IMR-90 (cell line): Measurements from ENCODE around the gene FAM124A. TPM values are rescaled to one million over a fixed set of nuclear protein-coding genes. Genes with fewer than 3 reads are reported as not detected.

Experiments used
- ATAC-seq: fragments of 200-7000 bp; cut with Tn5 transposase; 2 replicates; pipeline ENCODE4 v1.9.1; 2020; ENCODE audit warnings: low read depth, mild to moderate bottlenecking, moderate library complexity
- BruUV-seq: library from RNA; stranded (reverse); fragments of 400-500 nt; replicated peaks from 2 replicates; lab custom pipeline; 2021; lab: Mats Ljungman, UMichigan
- CTCF ChIA-PET: fragments of 300-600 bp; formaldehyde crosslinking; extraction: SDS; loops from one replicate; lab custom pipeline; 2021; ENCODE audit warnings: antibody characterized with exemption; lab: Yijun Ruan, JAX
- POLR2A ChIA-PET: fragments of 300-600 bp; sonication (Branson Sonifier 250); formaldehyde crosslinking; loops from one replicate; lab custom pipeline; 2022; ENCODE audit warnings: antibody characterized with exemption; ENCODE audit not compliant: unreplicated experiment; lab: Charles Lee
- DNase-seq: peaks from one replicate; pipeline ENCODE4 v3.0.0; 2013
- H2AFZ ChIP-seq: replicated peaks from 2 replicates; pipeline ENCODE3; 2013; ENCODE audit warnings: low read length, mild to moderate bottlenecking; ENCODE audit not compliant: poor library complexity
- H2AK5ac ChIP-seq: 2 replicates; pipeline ENCODE4 v1.6.1; 2013; ENCODE audit warnings: low read depth, low read length, inconsistent platforms
- H2AK9ac ChIP-seq: replicated peaks from 2 replicates; pipeline ENCODE3; 2013; ENCODE audit warnings: mild to moderate bottlenecking, low read depth, low read length, moderate library complexity; ENCODE audit not compliant: poor library complexity
- H2BK120ac ChIP-seq: 2 replicates; pipeline ENCODE4 v1.6.1; 2013; ENCODE audit warnings: low read depth, low read length, inconsistent platforms
- H2BK15ac ChIP-seq: 3 replicates; pipeline ENCODE4 v1.6.1; 2013; ENCODE audit warnings: low read depth, low read length, inconsistent platforms
- H2BK20ac ChIP-seq: 2 replicates; pipeline ENCODE4 v1.6.1; 2013; ENCODE audit warnings: low read depth, mild to moderate bottlenecking, inconsistent platforms, low read length, moderate library complexity
- H2BK5ac ChIP-seq: 2 replicates; pipeline ENCODE4 v1.6.1; 2013; ENCODE audit warnings: mild to moderate bottlenecking, low read depth, low read length, inconsistent platforms; ENCODE audit not compliant: poor library complexity, severe bottlenecking
- H3K14ac ChIP-seq: replicated peaks from 2 replicates; pipeline ENCODE4 v1.6.1; 2013; ENCODE audit warnings: low read depth, low read length, inconsistent platforms
- H3K18ac ChIP-seq: 2 replicates; pipeline ENCODE4 v1.6.1; 2013; ENCODE audit warnings: low read depth, low read length, control low read depth
- H3K23ac ChIP-seq: 2 replicates; pipeline ENCODE4 v1.6.1; 2013; ENCODE audit warnings: low read depth, low read length, inconsistent platforms
- H3K27ac ChIP-seq: 2 replicates; pipeline ENCODE4 v1.5.1; 2013; ENCODE audit warnings: mild to moderate bottlenecking, control low read depth, low read length; ENCODE audit not compliant: insufficient read depth
- H3K27me3 ChIP-seq: 2 replicates; pipeline ENCODE4 v1.6.1; 2013; ENCODE audit warnings: low read length; ENCODE audit not compliant: control insufficient read depth, insufficient read depth
- H3K36me3 ChIP-seq: 2 replicates; pipeline ENCODE4 v1.6.1; 2013; ENCODE audit warnings: low read length, mixed read lengths; ENCODE audit not compliant: control insufficient read depth, insufficient read depth
- H3K4ac ChIP-seq: 2 replicates; pipeline ENCODE4 v1.6.1; 2013; ENCODE audit warnings: low read depth, low read length, inconsistent platforms
- H3K4me1 ChIP-seq: 2 replicates; pipeline ENCODE4 v1.6.1; 2013; ENCODE audit warnings: low read length, mixed read lengths; ENCODE audit not compliant: control insufficient read depth, insufficient read depth
- H3K4me2 ChIP-seq: 2 replicates; pipeline ENCODE4 v1.6.1; 2013; ENCODE audit warnings: low read depth, mild to moderate bottlenecking, control low read depth, low read length, moderate library complexity
- H3K4me3 ChIP-seq: 2 replicates; pipeline ENCODE4 v1.5.1; 2013; ENCODE audit warnings: low read depth, mild to moderate bottlenecking, control low read depth, low read length, moderate library complexity; ENCODE audit not compliant: insufficient read depth
- H3K56ac ChIP-seq: 2 replicates; pipeline ENCODE4 v1.6.1; 2013; ENCODE audit warnings: low read length, inconsistent platforms; ENCODE audit not compliant: insufficient read depth; ENCODE audit errors: extremely low read depth
- H3K79me1 ChIP-seq, 2 experiments: 2 replicates each; pipeline ENCODE4 v1.6.1; 2013; ENCODE audit warnings: low read length in 2 of 2, inconsistent platforms in 1 of 2, low read depth in 1 of 2
- H3K9ac ChIP-seq: 2 replicates; pipeline ENCODE4 v1.6.1; 2013; ENCODE audit warnings: low read depth, low read length, control low read depth
- H3K9me1 ChIP-seq: 2 replicates; pipeline ENCODE4 v1.6.1; 2013; ENCODE audit warnings: low read length, inconsistent platforms; ENCODE audit not compliant: insufficient read depth
- H3K9me3 ChIP-seq: 2 replicates; pipeline ENCODE4 v1.6.1; 2013; ENCODE audit warnings: low read length; ENCODE audit not compliant: control insufficient read depth, insufficient read depth
- H4K20me1 ChIP-seq: 2 replicates; pipeline ENCODE4 v1.6.1; 2013; ENCODE audit warnings: low read length, inconsistent platforms; ENCODE audit not compliant: insufficient read depth
- H4K5ac ChIP-seq: 2 replicates; pipeline ENCODE4 v1.6.1; 2013; ENCODE audit warnings: mild to moderate bottlenecking, low read depth, low read length, control low read depth
- H4K8ac ChIP-seq, 2 experiments: 2 replicates each; pipeline ENCODE4 v1.6.1; 2013; ENCODE audit warnings: low read depth in 2 of 2, low read length in 2 of 2, control low read depth in 1 of 2, inconsistent platforms in 1 of 2
- H4K91ac ChIP-seq: 2 replicates; pipeline ENCODE4 v1.6.1; 2013; ENCODE audit warnings: low read depth, low read length, inconsistent platforms; ENCODE audit not compliant: insufficient read depth
- BHLHE40 ChIP-seq: fragments of 150-350 bp; IDR thresholded peaks from 2 replicates; pipeline ENCODE4 v1.6.1; 2016; ENCODE audit warnings: mild to moderate bottlenecking, low read depth, low read length
- CEBPB ChIP-seq: IDR thresholded peaks from 2 replicates; pipeline ENCODE4 v1.6.1; 2012; ENCODE audit warnings: low read depth, low read length, improper control_type of control experiment
- MAFK ChIP-seq: IDR thresholded peaks from 2 replicates; pipeline ENCODE4 v1.6.1; 2012; ENCODE audit warnings: low read depth, low read length, improper control_type of control experiment
- MAZ ChIP-seq: IDR thresholded peaks from 2 replicates; pipeline ENCODE4 v1.6.1; 2012; ENCODE audit warnings: low read depth, mild to moderate bottlenecking, low read length, improper control_type of control experiment, moderate library complexity, borderline replicate concordance
- MXI1 ChIP-seq: IDR thresholded peaks from 2 replicates; pipeline ENCODE4 v1.6.1; 2012; ENCODE audit warnings: low read depth, mild to moderate bottlenecking, low read length, moderate library complexity, borderline replicate concordance
- POLR2A ChIP-seq: IDR thresholded peaks from 2 replicates; pipeline ENCODE4 v1.6.1; 2012; ENCODE audit warnings: mild to moderate bottlenecking, low read depth, low read length
- RCOR1 ChIP-seq: IDR thresholded peaks from 2 replicates; pipeline ENCODE4 v1.6.1; 2012; ENCODE audit warnings: mild to moderate bottlenecking, low read length, improper control_type of control experiment; ENCODE audit not compliant: insufficient replicate concordance
- RFX5 ChIP-seq: IDR thresholded peaks from 2 replicates; pipeline ENCODE4 v1.8.0; 2012; ENCODE audit warnings: low read depth, mild to moderate bottlenecking, low read length, moderate library complexity
- SMC3 ChIP-seq: fragments of 150-350 bp; IDR thresholded peaks from 2 replicates; pipeline ENCODE4 v1.6.1; 2016; ENCODE audit warnings: low read depth, mild to moderate bottlenecking, antibody characterized with exemption, low read length, moderate library complexity
- WGBS, 2 experiments: methylation state at CpG; one replicate each; pipeline versions ENCODE4 v1.1.5 to v1.1.7; 2013; ENCODE audit warnings: missing lambda C conversion rate in 2 of 2; ENCODE audit not compliant: insufficient read length in 1 of 2; ENCODE audit errors: extremely low coverage in 2 of 2; 5-methylcytosine and 5-hydroxymethylcytosine counted together
- dilution Hi-C: fragments of 300-500 bp; cut with HindIII; formaldehyde crosslinking; loops from one replicate; pipeline ENCODE4 v1.14.3; 2018; ENCODE audit warnings: low sequenced_read_pairs; ENCODE audit not compliant: unreplicated experiment
- in situ Hi-C: fragments of 300-500 bp; cut with MboI; formaldehyde crosslinking; loops from 3 replicates; pipeline ENCODE4 v1.14.3; 2019; ENCODE audit warnings: low sequenced_read_pairs, inconsistent platforms, mixed read lengths
- intact Hi-C: fragments of 100-400 bp; cut with micrococcal nuclease; formaldehyde crosslinking; loops from 2 replicates; pipeline ENCODE4 v1.10.0; 2022
- polyA plus RNA-seq, 3 experiments: library from polyadenylated mRNA; depleted of rRNA; stranded (reverse); fragments of >200 nt; gene quantifications; 2 replicates each; pipeline ENCODE4 v1.2.3, GENCODE V29; 2012; ENCODE audit warnings: low replicate concordance in 1 of 3
- total RNA-seq: library from RNA; depleted of rRNA; stranded (reverse); fragments of >200 nt; gene quantifications from 2 replicates; pipeline ENCODE4 v1.2.3, GENCODE V29; 2012

FAM124A gene
- total and polyA plus RNA-seq, 2 of the 4 experiments (the other 2 are of a cell fraction) = 0.03 TPM; not detected in 1

DNA sequence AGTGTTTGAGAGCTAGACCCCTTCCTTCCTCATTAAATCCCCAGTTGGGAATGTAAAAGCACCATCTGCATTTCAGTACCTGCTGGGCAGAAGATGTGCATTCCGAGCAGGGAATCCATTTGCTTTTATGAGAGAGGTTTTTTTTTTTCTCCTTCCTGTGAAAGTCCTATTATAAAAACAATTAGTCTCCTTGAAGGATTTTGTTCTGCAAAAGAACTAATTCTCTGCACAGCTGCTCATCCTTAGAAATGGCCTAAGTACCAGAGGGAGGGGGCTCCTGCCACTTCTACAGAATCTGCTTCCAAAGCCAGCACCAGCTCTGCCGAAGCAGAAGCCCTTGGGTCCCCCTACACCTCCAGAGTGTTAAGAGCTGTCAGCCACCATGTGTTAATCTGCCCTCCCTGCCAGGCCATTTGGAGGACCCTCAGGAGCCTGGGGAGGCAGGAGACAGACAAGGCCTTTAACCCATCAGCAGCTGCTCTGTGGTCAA is 80.9 kb downstream of the FAM124A start:
- Histone ChIP-seq H3K79me1 (no peaks in the 10 kb centered on the region), H3K9me1 (no peaks in the 10 kb centered on the region; the same call in 1 of the 2 replicates), H2BK5ac (no peak overlapping the region), H2AFZ (no peak overlapping the region), H2BK20ac (no peak overlapping the region), H2AK5ac (no peak overlapping the region), H3K14ac (no peak overlapping the region), H3K18ac (no peak overlapping the region), H3K56ac (no peak overlapping the region), H3K4me3 (no peak overlapping the region), H4K20me1 (no peaks in the 10 kb centered on the region), H2AK9ac (no peak overlapping the region), H2BK15ac (no peak overlapping the region), H3K4me2 (no peak overlapping the region), H3K23ac (no peak overlapping the region), H3K4ac (no peak overlapping the region), H3K9me3 (no peaks in the 10 kb centered on the region), H3K9ac (no peak overlapping the region), H2BK120ac (no peak overlapping the region), H3K27ac (no peak overlapping the region), H4K8ac (no peak overlapping the region), H4K91ac (no peak overlapping the region), H3K36me3 (no peaks in the 10 kb centered on the region), H4K5ac (no peak overlapping the region), H3K27me3 (peaks cover 25% of the 10 kb centered on the region), H3K4me1 (0 out of 2 replicates have a peak, but pooled peaks cover 2% of the 10 kb centered on the region)
- TF ChIP-seq CEBPB = no peak
- no peak for TF ChIP-seq MAZ
- TF ChIP-seq POLR2A = no peak
- no peak for TF ChIP-seq SMC3
- TF ChIP-seq BHLHE40 = no peak
- TF ChIP-seq MAFK = no peak
- no peak for TF ChIP-seq RFX5
- TF ChIP-seq MXI1 = no peak
- no peak for TF ChIP-seq RCOR1
- BruUV-seq = no TSS peak
- in situ Hi-C loops = no loop called here
- ATAC-seq (no peak), DNase-seq (no peak)
- intact Hi-C loops = no loop called here
- CTCF ChIA-PET = no interaction called here
- POLR2A ChIA-PET = no interaction called here
- dilution Hi-C loops = no loop called here
- WGBS, 2 experiments = no CpG with 5 or more reads among the region's 2 CpGs
